ENCODE data around the gene RYR2. TPM values are rescaled to one million over a fixed set of nuclear protein-coding genes. Genes with fewer than 3 reads are reported as not detected.

RYR2 gene
- total RNA-seq, 2 donors from 2014 or later = 392 to 756 TPM

DNA sequence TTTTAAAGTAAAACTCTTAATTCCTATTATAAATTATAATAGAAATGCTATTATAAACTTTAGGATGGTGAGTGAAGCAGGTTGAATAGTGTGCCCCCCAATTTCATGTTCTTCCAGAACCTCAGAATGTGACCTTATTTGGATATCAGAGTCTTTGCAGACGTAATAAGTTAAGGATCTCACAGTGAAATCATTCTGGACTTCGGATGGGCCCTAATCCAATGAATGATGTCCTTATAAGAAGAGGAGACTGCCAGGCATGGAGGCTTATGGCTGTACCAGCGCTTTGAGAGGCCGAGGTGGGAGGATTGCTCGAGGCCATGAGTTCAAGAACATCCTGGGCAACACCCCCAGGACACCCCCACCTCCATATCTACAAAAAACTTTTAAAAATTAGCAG lies 28.4 kb upstream of the RYR2 start:
- Histone ChIP-seq H3K4me3 (no peak overlapping the region), H3K4me1 (peaks cover 0 to 13% of the 10 kb centered on the region in 2 donors), H3K36me3 (no peaks in the 10 kb centered on the region), H3K9me3 (no peaks in the 10 kb centered on the region), H3K27me3 (no peaks in the 10 kb centered on the region), H3K27ac (peak overlapping the region; percentile 85 to 96)
- no peak for DNase-seq (ENCODE audit: low spot score)
- no peak for TF ChIP-seq CTCF (IDR thresholded peaks at IDR 0.05)

GRCh38 chr1:237016626-237017025 lies 25.4 kb upstream of the RYR2 start:
- Histone ChIP-seq H3K4me1 (peaks cover 0 to 10% of the 10 kb centered on the region in 2 donors), H3K27ac (no peak overlapping the region), H3K27me3 (no peaks in the 10 kb centered on the region), H3K36me3 (no peaks in the 10 kb centered on the region), H3K9me3 (no peaks in the 10 kb centered on the region), H3K4me3 (no peak overlapping the region)
- no peak for DNase-seq (ENCODE audit: low spot score)
- no peak for TF ChIP-seq CTCF (IDR thresholded peaks at IDR 0.05)

GRCh38 chr1:237018896-237019295 lies 23.1 kb upstream of the RYR2 start:
- Histone ChIP-seq H3K27me3 (no peaks in the 10 kb centered on the region), H3K4me1 (no peaks in the 10 kb centered on the region), H3K9me3 (no peaks in the 10 kb centered on the region), H3K4me3 (no peak overlapping the region), H3K36me3 (no peaks in the 10 kb centered on the region), H3K27ac (no peak overlapping the region)
- no peak for DNase-seq (ENCODE audit: low spot score)
- no peak for TF ChIP-seq CTCF (IDR thresholded peaks at IDR 0.05)

DNA sequence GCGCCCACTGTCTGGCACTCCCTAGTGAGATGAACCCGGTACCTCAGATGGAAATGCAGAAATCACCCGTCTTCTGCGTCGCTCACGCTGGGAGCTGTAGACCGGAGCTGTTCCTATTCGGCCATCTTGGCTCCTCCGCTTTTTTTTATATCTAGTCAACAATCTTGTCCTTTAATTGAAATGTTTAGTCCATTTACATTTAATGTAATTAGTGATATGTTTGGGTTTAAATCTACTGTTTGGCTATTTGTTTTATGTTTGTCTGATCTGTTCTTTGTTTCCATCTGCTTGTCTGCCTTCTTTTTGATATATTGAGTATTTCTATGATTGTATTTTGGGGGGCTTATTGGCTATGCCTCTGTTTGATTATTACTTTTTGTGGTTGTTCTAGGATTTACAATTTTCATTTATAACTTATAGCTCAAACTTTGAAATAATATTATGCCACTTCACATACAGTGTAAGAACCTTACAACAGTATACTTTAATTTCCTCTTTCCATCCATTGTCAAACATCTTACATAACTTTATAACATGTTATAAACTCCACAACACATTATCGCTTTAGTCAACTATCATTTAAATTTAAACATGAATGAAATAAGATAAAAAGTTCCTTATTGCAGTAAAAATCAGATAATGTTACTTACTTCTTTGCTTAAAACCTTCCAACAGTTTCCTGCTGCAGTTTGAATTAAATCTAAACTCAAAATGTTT lies 16.5 kb upstream of the RYR2 start:
- no peak for DNase-seq (ENCODE audit: low spot score)
- TF ChIP-seq CTCF (IDR thresholded peaks at IDR 0.05) = no peak
- H3K36me3 ChIP-seq = no peaks in the 10 kb centered on the region
- no peaks in the 10 kb centered on the region for H3K27me3 ChIP-seq
- no peak overlapping the region for H3K4me3 ChIP-seq
- no peak overlapping the region for H3K27ac ChIP-seq
- no peaks in the 10 kb centered on the region for H3K9me3 ChIP-seq
- peaks cover 0 to 5% of the 10 kb centered on the region in 2 donors for H3K4me1 ChIP-seq

DNA sequence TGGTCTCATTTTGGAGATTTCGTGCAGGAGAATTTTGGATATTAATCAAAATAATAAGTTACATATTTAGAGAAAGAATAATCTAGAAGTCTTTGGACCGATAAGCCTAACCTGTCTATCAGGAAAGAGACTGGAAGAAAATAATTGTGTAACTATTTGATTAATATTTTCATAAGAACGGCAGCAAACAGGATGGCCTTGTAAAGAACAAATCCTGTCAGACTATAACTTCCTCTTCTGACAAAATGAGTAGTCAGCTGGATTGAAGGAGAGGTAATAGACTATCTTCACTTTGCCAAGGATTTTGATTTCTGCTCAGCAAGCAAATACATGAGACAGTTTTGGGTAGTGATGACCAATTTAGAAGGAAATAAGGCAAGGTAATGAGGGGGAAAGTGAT lies 12.7 kb upstream of the RYR2 start:
- Histone ChIP-seq H3K36me3 (no peaks in the 10 kb centered on the region), H3K4me3 (no peak overlapping the region), H3K4me1 (peaks cover 0 to 28% of the 10 kb centered on the region in 2 donors), H3K27ac (no peak overlapping the region), H3K27me3 (no peaks in the 10 kb centered on the region), H3K9me3 (no peaks in the 10 kb centered on the region)
- TF ChIP-seq CTCF (IDR thresholded peaks at IDR 0.05) = no peak
- DNase-seq (ENCODE audit: low spot score) = no peak
